MV-4-11 (cell line): ENCODE results near the gene ASS1.
A peak's percentile ranks its signal among the peaks of the same experiment; 100 is the strongest.

Source experiments
- DNase-seq: peaks from one replicate; lab custom pipeline; 2025; lab: John Stamatoyannopoulos, UW

ASS1 gene

DNA sequence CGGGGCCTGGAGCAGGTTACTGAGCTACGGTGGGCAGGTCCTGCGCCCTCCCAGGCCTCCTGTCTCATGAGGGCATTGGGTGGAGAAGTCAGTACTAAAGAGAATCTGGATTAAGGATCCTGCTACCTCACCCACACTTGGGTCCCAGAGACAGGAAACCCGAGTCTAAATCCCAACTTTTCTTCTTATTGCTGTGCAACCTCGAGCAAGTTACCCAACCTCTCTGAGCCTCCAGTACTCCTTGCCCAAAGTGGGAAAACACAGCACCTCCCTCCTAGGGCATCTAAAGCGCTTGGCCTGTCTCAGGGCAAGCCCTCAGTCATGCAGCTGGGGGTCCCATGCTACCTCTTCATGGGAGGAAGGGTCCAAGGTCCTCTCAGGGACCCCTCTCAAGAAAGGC is 28.2 kb downstream of the ASS1 start:
- DNase-seq: no peak

DNA sequence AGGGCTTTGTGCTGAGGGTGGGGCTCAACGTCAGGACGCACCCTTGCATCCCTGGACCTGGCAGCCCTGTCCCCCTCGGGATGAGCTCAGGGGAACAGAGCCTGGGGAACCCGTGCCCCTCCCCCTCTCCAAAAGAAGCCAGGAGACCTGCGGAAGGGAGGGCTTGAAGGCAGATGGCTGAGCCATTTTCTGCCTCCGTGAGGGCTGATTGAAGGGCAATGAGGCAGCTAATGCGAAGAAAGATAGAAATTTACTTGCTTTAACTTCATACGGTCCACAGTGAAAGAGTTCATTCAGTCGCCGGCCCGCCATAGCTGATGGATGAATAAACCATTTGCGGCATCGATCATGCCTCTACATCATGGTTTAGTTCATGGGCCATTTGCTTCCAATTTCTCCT is 28.8 kb downstream of the ASS1 start:
- DNase-seq: no peak

DNA sequence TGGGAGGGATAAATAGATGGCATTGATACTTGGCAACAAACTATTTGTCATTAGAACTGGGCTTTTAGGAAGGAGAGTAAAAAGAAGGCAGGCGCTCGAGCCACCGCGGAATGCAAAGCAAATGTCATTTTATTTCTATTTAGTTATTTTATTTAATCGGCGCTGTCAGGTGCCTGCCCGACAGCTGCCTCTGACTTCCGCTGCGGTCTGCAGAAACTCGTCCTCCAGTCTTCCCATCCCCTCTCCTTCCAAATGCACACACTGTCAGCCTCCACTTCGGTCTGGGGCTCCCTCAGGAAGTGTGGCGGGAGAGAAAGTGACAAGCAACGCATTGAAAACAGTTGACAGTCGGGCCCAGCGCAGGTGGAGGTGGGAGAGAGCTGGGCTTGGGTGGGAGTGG is 29.3 kb downstream of the ASS1 start:
- no peak for DNase-seq

DNA sequence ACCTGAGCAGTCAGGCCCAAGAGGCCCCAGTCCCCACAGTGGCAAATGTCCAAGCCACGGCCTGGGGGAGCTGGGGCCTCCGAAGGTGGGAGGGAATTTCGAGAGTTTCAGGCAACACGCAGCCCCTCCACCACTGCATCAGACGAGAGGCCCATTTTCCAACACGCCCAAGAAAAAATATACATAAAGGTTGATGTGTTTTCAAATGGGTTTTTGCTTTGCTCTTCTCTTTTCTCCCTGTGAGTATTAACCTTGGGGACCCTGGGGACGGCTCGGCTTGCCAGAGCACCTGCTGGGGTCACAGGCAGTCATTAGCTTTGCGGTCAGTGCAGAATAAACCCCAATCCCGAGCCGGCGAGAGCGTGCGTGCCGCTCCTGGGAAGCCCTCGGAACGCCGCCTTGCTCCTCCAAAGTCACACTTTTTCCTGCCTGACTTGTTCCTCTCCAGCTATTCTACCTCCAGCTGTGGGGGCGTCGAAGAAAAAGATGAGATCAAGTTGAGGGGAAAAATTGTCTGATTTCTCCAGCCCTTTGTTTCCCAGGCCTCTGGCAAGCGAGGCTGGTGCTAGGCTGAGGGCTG is 31.5 kb downstream of the ASS1 start:
- no peak for DNase-seq

DNA sequence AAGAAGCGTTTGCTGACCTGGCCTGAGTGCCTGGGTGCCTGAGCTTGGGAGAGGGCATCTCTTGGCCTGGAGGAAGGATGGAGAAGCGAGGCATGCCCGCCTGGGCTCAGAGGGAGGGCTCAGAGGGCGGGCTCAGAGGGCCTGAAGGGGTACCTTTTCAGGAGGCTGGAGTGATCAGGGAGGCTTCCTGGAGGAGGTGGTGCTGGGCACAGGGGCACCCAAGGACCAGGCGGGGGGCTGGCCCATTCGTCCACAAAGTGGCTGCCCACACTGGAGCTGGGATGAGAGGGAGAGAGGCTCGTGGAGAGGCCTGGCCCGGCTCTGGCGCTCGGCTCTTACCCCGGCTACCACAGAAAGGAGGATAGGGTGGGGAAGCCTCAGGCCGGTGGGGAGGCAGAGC is 32.8 kb downstream of the ASS1 start:
- DNase-seq: no peak

DNA sequence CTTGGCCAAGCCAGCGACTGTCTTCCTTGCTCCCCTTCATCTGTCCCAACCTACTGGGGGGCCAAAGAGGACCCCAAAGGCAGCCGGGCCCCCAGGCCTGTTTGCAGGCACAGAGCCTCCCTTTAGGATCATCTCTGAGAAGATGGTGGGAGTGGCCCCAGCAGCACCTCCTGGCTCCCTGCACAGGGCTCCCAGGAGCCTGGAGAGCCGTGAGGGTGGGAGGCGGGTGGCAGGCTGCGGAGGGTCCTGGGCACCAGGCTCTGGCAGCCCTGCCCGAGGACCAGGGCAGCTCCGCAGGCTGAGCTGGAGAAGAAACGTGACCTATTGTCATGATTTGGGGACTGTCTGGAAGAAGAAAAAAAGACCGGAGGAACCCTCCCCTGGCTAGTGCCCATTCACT is 33.4 kb downstream of the ASS1 start:
- DNase-seq: no peak

DNA sequence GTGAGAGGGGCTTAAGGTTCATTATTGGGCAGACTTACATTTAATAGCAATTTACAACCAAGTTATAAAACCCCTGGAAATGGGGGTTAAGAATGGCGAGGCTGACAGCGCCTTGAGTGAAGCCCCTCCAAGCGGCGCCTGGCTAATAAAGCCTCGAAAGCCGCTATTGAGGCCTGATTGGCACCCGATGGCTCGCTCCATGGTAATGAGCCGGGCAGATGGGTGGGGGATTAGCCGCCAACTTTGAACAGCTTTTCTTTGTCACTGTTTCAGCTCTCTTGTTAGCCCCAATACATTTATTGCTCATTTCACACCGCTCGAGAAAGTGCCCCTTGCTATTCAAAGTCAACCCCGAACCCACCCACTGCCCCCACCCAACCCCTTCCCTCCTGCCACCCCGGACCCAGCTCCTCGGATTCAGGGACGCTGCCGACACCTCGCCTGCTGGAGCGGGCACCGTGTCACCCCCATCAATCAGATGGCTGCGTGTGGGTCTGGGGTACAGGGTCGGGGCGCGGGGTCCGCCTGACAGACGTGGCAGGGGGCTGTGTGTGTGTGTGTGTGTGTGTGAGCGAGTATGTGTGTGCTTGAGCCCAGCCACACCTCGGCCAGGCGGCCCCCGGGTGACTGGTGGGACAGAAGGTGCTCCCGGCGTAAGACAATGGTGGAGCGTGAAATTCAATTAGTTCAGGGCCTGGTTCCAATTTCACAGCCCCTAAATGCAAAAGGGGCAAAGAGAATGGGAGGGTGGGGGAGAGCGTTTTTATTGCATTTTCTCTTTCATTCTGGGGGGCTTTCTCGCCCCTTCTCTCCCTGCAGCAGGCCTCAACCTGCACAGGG is 34.2 kb downstream of the ASS1 start:
- no peak for DNase-seq

DNA sequence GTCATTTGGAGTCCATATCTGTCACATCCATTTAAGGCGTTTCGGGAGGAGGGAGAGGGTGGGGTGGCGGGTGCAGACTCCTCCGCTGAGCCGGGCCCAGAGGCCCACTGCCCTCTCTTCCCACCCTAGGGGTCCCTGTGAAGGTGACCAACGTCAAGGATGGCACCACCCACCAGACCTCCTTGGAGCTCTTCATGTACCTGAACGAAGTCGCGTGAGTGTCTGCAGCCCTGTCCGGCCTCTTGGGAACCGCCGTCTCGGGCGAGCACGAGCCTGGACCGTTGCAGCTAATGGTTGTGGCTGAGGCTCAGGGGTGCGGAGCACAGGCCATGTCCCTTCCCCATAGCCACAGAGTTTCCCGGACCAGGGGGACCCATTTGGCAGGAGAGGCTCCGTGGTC is 34.8 kb downstream of the ASS1 start:
- DNase-seq: no peak

DNA sequence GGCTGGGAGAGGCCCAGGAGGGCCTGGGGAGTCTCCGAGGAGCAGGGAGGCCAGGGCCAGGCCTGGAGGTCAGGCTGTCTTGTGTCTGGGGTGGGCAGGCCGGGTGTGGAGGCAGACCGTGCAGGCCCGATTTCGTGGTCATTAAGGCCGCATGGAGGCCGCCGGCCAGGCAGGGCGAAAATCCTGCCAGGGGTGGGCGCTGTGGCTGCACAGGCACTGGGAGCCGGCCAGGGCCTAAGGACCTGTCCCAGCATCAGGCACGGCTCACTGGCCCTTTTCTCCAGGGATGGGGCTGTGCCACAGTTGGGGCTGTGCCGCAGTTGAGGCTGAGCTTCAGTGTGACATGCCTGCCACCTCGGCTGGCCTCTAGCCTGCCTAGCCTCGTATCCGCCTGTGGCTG is 35.9 kb downstream of the ASS1 start:
- no peak for DNase-seq

DNA sequence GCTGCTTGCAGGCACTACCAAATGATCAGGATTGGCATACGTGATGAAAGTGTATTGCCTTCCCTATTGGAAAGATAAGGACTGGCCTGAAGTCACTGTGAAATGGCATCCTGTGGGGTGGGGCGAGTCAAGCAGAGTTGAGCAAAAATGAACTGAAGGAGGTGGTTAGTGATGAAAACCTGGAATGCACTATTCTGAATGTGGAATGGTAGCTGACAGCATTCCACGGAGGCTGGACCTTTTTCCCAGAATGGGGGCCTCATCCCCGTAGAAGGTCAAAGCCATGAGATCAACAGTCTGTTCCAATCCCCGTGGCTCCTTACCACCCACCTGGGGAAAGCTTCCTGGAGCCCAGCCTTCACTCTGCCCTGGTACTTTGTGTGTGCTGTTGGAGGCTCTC is 37.7 kb downstream of the ASS1 start:
- DNase-seq: no peak

DNA sequence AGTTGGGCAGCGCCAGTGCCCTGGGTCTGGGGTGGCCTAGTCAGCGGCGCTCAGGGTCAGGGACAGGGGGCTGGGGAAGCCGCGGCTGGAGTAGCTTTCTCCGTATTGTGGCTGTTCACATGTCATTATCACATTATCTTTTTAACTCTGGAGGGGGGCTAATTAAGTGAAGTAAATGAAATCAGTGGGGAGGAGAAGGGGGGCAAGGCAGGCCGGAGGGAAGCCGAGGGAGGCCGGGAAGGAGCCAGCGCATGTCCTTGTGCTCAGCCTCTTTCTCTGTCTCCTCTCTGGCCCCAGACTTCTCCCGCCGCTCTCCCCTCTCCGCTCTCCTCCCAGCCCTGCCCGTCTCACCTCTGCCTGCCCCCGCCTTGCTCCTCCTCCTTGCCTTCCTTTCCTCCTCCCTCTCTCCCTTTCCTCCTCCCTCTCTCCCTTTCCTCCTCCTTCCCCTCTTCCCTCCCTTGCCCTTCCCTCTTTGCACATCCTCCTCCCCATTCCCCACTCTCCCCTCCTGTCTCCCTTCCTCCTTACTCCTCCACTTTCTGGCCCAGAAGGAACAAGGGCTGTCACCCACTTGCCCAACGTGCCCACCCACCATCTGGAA is 38.7 kb downstream of the ASS1 start:
- DNase-seq: no peak

DNA sequence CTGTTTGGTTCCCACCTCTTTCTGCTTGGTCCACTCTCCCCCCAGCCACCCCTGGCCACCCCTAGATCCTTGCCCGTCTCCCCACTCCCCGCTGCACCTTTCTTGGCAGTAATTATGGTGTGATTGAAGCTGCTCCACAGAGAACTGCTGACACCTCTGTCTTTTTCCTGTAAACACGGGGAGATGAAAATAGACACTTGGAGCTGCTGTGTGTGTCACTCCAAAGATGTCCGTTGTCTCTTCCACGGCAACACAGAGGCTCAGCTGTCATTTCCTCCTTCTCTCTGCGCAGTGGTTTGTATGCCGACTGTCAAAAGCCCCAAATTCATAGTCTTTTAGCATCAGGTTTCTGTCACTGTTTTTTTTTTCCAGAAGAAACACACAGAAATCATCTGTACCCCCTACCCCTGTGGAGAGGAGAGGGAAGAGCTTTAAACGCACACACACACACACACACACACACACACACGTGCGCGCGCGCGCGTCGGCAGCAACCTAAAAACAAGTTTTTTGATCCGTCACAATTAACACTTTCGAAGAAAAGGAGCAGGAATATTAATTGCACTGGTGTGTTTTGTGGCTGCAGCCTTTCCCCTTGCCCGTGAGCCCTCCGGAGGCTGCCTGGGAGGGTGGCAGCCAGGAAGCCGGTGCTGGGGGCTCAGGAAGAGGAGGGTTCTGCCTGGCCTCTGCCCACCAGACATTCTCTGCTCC is 39.8 kb downstream of the ASS1 start:
- no peak for DNase-seq

DNA sequence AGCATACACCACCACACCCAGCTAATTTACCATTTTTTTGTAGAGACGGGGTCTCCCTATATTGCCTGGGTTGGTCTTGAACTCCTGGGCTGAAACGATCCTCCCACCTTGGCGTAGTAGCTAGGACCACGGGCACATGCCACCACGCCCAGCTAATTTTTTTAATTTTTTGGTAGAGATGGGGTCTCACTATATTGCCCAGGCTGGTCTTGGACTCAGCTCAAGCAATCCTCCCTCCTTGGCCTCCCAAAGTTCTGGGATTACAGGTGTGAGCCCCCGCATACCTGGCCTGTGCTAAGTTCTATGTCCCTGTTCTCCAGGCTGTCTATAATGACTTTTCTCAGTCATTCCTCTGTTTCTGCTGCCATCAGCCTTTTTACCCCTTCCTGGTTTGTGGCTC is 41.3 kb downstream of the ASS1 start:
- no peak for DNase-seq

DNA sequence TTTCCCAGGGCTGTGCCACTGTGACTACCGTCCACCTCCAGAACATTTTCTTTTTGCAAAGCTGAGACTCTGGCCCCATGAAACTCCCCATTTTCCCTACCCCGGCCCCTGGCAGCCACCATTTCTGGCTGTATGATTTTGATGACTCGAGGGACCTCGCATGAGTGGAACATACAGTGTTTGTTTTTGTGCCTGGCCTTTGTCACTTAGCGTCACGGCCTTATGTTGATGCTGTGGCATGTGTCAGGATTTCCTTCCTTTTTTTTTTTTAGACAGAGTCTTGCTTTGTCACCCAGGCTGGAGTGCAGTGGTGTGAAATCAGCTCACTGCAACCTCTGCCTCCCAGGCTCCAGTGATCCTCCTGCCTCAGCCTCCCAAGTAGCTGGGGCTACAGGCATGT is 42.7 kb downstream of the ASS1 start:
- peak; percentile 13 for DNase-seq

DNA sequence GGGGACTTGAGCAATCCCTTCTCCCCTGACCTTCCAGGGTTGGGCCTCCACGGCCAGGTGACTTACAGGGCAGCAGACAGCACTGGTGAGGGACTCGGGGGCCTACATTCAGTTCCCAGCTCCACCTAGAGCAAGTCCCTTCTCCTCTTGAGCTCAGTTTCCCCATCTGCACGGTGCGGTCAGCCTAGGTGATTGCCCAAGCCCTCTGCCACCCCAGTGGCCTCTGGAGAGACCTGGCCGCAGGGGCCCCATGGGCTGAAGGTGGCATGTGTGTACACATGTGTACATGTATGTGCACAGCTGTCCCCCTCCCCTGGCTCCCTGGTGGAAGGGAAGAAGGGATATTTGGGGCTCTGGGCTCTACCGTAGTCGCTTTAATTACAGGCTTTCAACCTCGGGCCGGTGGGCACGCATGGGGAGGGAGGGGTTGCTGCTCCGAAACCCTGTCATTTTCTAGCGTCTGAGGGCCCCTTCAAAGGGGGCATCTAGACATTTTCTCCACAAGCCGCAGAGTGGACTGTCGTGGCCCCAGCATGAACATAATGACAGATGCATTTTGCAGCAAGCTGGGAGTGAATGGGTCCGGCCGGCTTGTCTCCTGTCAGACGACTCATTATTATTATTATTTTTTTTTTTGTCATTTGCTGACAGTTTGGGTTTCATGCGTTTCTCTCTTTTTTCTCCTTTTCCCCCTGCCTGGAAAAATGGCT is 44.0 kb downstream of the ASS1 start:
- no peak for DNase-seq

DNA sequence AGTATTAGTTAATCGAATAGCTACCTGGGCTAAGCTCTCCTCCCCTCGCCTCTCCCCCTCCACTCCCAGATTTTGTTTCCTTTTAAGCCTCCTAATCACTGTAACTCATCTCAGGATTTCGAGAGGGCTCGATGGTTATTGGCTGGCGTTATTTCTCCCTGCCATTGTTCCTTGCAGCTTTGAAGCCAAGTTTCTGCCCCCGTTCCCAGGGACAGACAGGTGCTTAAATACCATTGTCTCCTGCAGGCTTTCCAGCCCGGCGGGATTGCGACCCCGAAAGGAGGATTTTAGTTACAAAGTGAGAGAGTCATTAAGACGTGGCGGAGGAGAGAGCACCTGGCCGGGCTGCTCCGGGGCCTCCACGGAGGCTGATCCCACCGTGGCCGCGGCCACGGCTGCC is 46.2 kb downstream of the ASS1 start:
- no peak for DNase-seq

DNA sequence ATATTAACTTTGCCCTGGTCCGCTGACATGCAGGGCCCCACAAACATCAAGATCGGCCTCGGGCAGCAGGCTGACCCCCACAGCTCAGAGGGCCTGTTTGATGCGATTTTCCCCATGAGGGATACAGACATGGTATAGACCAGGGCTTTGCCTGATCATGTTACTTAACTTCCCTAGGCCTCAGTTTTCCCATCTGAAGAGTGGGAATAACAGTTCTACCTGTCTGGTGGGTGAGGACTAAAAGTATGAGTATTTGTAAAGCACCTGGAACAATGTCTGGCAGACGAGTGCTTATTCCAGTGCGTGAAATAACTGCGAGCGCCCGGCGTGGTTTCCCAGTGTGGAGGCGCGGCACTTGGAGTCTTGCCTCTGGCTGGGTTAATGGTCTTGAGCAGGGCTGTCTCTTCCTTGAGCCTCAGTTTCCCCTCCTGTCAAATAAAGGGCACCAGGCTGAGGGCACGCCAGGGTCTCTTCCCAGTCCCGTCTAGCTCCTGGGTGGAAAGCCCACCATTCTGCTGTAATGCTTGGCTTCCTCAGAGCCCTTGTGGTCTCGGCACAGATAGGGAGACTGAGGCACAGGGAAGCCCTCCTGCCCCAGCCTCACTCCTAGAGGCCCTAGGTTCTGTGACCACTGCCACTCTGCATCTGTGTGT is 47.2 kb downstream of the ASS1 start:
- DNase-seq: no peak

DNA sequence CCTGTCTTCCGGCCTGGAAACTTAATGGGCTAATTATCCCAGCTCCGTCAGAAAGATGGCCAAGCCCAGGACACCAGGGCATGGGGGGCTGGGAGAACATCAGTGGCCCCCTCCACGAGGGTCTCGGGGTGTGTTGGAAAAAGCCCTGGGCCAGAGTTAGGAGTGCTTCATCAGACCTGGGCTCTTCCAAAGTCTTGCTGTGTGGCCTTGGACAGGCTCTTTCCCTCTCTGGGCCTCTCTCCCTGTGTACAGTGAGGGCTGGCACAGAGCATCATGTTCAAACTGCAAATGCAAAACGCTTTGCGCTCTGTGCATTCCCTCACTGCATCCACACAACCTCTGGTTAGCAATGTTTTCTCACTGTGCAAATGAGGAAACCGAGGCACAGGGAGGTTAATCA is 48.3 kb downstream of the ASS1 start:
- no peak for DNase-seq

DNA sequence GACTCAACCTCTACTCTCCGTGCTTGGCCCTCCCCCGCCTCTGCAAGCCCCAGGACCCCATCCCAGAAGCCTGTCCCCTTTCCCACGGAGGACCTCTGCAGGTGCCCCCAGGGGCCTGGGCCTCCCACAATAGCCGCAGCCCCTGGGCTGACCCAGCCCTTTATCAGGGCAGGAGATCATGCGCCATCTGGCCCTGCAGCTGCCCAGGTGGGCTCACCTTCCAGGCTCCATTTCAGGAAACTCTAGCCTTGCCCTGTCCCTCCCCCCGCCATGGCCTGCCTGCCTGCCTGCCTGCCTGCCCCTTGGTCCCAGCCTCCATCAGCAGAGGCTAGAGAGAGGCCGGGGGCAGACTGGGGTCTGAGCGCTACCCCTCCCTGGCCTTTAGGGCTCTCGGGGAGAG is 48.7 kb downstream of the ASS1 start:
- no peak for DNase-seq

DNA sequence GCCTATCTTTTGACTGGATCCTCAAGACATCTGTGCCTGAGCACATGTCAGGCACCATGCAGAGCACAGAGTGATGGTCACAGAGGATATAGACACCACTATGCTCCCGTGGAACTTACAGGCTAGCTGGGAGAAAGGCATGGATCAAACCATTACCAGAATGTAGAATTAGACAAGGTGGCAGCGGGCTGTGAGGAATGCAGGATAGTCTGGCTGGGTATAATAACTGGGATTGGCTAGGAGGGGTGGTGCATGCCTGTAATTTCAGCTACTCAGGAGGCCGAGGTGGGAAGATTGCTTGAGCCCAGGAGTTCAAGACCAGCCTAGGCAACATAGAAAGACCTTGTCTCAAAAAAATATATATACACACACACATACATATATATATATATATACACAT is 50.3 kb downstream of the ASS1 start:
- DNase-seq: no peak

DNA sequence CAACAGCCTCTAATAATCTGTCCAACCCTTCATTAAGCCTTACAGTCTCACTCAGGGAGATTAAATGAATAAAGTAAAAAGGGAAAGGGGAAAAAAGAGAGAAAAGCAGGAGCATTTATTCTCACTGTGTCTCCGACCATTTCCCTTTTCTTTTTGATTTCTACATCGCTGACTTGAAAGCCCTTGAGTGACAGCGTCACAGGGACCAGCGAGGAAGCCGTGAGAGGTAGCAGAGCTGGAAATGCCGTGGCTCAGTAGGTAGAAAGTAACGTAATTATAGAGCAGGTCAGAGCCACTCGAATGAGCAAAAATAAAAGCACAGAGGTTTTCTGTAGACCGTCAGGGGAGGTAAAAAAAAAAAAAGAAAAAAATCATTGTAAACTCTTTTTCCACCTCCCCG is 52.4 kb downstream of the ASS1 start:
- DNase-seq: no peak
